HepG2 (cell line): Measurements from ENCODE around the gene CDK3. TPM values are rescaled to one million over a fixed set of nuclear protein-coding genes. Genes with fewer than 3 reads are reported as not detected.
A peak's percentile ranks its signal among the peaks of the same experiment; 100 is the strongest.

ENCODE experiments used
- EEA1 ChIP-seq: sonication (generic); formaldehyde crosslinking; IDR thresholded peaks from 2 replicates; pipeline ENCODE4 v1.5.1; 2020; ENCODE audit warnings: mild to moderate bottlenecking, missing genetic modification reagents, borderline replicate concordance
- GPBP1L1 ChIP-seq: sonication (generic); formaldehyde crosslinking; IDR thresholded peaks from 2 replicates; pipeline ENCODE4 v1.5.0; 2020; ENCODE audit warnings: mild to moderate bottlenecking, missing genetic modification reagents
- HNRNPK ChIP-seq: fragments of 200-400 bp; formaldehyde crosslinking; IDR thresholded peaks from 2 replicates; pipeline ENCODE4 v1.6.1; 2018; ENCODE audit warnings: low read length, low read depth, moderate library complexity, mild to moderate bottlenecking; ENCODE audit not compliant: poor library complexity, severe bottlenecking
- NR1H2 ChIP-seq: sonication (generic); formaldehyde crosslinking; IDR thresholded peaks from 2 replicates; pipeline ENCODE4 v1.8.1; 2022; ENCODE audit warnings: low read depth, missing genetic modification reagents, borderline replicate concordance
- RAD21 ChIP-seq: fragments of 450-650 bp; formaldehyde crosslinking; IDR thresholded peaks from 2 replicates; pipeline ENCODE4 v1.5.0; 2020; ENCODE audit warnings: mild to moderate bottlenecking
- RARA ChIP-seq: IDR thresholded peaks from 2 replicates; pipeline ENCODE4 v1.6.1; 2016; ENCODE audit warnings: missing genetic modification reagents, missing compliant biosample characterization
- RNF2 ChIP-seq: fragments of 450-650 bp; conservative IDR thresholded peaks from 2 replicates; pipeline ENCODE4 v1.6.1; 2016; ENCODE audit warnings: low read depth
- STAT6 ChIP-seq: sonication (generic); formaldehyde crosslinking; IDR thresholded peaks from 2 replicates; pipeline ENCODE4 v1.4.0; 2020; ENCODE audit warnings: missing genetic modification reagents, mild to moderate bottlenecking, borderline replicate concordance
- TBX2 ChIP-seq: sonication (generic); formaldehyde crosslinking; IDR thresholded peaks from 2 replicates; pipeline ENCODE4 v1.5.0; 2020; ENCODE audit warnings: missing genetic modification reagents, mild to moderate bottlenecking, borderline replicate concordance
- ZBTB1 ChIP-seq: sonication (generic); formaldehyde crosslinking; IDR thresholded peaks from 2 replicates; pipeline ENCODE4 v1.4.0; 2020; ENCODE audit warnings: missing genetic modification reagents, borderline replicate concordance
- ZBTB14 ChIP-seq: sonication (generic); formaldehyde crosslinking; IDR thresholded peaks from 2 replicates; pipeline ENCODE4 v1.4.0; 2020; ENCODE audit warnings: missing genetic modification reagents
- ZBTB49 ChIP-seq: sonication (generic); formaldehyde crosslinking; IDR thresholded peaks from 2 replicates; pipeline ENCODE4 v1.4.0; 2020; ENCODE audit warnings: missing genetic modification reagents, borderline replicate concordance
- ZNF253 ChIP-seq: sonication (generic); formaldehyde crosslinking; IDR thresholded peaks from 2 replicates; pipeline ENCODE4 v1.8.0; 2022; ENCODE audit warnings: mild to moderate bottlenecking, missing genetic modification reagents, borderline replicate concordance
- polyA plus RNA-seq, 8 experiments: library from polyadenylated mRNA; depleted of rRNA in 3 of 8; stranded (reverse) in 7 of 8; unstranded in 1 of 8; fragments of >200 nt; fragmentation: Illumina TruSeq in 4 of 8; extraction: Trizol in 4 of 8; gene quantifications; 2 replicates each; pipeline versions ENCODE4 v1.2.1 to v1.2.3, GENCODE V29; 2011 to 2016; ENCODE audit warnings: low read depth in 4 of 8, missing spikeins in 1 of 8, mixed read lengths in 1 of 8; ENCODE audit not compliant: insufficient read depth in 1 of 8
- total RNA-seq, 5 experiments: library from RNA; depleted of rRNA; stranded (reverse); fragments of >200 nt; fragmentation: Illumina TruSeq; extraction: Trizol; gene quantifications; 2 replicates each; pipeline ENCODE4 v1.2.3, GENCODE V29; 2016; ENCODE audit warnings: low read depth in 1 of 5
- TF ChIP-seq, protein P1 (sequence below): sonication (generic); formaldehyde crosslinking; IDR thresholded peaks from 2 replicates; pipeline ENCODE4 v1.4.0; 2020; ENCODE audit warnings: missing genetic modification reagents
- TF ChIP-seq, protein P2 (sequence below): fragments of 450-650 bp; IDR thresholded peaks from 2 replicates; pipeline ENCODE4 v1.6.1; 2017; ENCODE audit warnings: mild to moderate bottlenecking

The CDK3 gene
- total and polyA plus RNA-seq, 2 of the 13 experiments (the other 11 are each of a cell fraction or from before 2014, with no cell fraction given): 5.8 to 11.4 TPM

DNA sequence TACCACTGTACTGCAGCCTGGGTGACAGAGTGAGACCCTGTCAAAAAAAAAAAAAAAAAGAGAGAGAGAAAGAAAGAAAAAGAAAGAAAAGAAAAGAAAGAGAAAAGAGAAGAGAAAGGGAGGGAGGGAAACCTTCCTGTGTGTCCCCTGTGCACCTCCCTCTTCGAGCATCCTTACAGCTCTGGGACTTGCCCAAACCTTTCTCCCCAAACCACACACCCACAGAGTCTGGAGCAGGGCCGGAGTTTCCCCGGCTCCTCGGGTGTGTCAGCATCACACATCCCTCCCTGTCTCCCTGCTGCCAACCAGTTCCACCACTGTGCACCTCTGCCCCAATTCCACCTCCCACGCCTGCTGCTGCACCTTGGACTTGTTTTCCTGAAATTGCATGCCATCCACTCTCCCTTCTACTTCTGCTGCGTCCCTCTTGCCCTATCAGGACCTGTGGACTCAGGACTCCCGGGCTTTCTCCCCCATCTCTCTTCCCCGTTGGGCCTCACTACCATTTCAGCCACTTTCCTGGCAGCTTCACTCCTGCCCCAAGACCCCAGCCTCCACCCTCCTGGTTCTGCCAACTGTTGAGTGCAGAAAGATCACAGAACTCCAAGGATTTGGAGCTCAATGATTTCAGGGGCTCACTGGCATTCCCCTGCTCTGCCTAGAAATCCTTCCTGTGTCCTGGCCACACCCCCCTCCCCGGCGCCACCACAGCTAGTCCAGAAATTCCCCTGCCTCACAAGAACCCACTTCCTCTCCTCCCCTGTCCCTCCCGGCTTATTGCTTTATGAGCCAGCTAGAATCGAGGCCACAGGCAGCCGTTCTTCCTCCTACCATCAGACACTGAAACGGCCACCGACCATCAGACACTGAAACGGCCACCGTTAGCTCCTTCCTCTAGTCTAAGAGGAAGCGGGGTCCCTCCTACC lies 3.7 kb upstream of the CDK3 start (continued):
- no peak for TF ChIP-seq ZBTB49 (CRISPR knock-in tag)
- no peak for TF ChIP-seq STAT6 (CRISPR knock-in tag)
- TF ChIP-seq, protein P1, sequence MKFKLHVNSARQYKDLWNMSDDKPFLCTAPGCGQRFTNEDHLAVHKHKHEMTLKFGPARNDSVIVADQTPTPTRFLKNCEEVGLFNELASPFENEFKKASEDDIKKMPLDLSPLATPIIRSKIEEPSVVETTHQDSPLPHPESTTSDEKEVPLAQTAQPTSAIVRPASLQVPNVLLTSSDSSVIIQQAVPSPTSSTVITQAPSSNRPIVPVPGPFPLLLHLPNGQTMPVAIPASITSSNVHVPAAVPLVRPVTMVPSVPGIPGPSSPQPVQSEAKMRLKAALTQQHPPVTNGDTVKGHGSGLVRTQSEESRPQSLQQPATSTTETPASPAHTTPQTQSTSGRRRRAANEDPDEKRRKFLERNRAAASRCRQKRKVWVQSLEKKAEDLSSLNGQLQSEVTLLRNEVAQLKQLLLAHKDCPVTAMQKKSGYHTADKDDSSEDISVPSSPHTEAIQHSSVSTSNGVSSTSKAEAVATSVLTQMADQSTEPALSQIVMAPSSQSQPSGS: peak; percentile 77
- TF ChIP-seq GPBP1L1: no peak
- TF ChIP-seq NR1H2: no peak
- no peak; the same call in 1 of the 2 replicates for TF ChIP-seq ZNF253
- no peak for TF ChIP-seq RNF2
- TF ChIP-seq RAD21 (CRISPR knock-in tag): no peak
- no peak for TF ChIP-seq HNRNPK
- TF ChIP-seq ZBTB14 (CRISPR knock-in tag): no peak
- TF ChIP-seq ZBTB1 (CRISPR knock-in tag): no peak
- no peak for TF ChIP-seq EEA1 (CRISPR knock-in tag)
- TF ChIP-seq TBX2 (CRISPR knock-in tag): 0 out of 2 replicates have a peak, but pooled peaks have one; percentile 66
- peak; percentile 87 for TF ChIP-seq RARA (CRISPR knock-in tag)
- TF ChIP-seq, protein P2, sequence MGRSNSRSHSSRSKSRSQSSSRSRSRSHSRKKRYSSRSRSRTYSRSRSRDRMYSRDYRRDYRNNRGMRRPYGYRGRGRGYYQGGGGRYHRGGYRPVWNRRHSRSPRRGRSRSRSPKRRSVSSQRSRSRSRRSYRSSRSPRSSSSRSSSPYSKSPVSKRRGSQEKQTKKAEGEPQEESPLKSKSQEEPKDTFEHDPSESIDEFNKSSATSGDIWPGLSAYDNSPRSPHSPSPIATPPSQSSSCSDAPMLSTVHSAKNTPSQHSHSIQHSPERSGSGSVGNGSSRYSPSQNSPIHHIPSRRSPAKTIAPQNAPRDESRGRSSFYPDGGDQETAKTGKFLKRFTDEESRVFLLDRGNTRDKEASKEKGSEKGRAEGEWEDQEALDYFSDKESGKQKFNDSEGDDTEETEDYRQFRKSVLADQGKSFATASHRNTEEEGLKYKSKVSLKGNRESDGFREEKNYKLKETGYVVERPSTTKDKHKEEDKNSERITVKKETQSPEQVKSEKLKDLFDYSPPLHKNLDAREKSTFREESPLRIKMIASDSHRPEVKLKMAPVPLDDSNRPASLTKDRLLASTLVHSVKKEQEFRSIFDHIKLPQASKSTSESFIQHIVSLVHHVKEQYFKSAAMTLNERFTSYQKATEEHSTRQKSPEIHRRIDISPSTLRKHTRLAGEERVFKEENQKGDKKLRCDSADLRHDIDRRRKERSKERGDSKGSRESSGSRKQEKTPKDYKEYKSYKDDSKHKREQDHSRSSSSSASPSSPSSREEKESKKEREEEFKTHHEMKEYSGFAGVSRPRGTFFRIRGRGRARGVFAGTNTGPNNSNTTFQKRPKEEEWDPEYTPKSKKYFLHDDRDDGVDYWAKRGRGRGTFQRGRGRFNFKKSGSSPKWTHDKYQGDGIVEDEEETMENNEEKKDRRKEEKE: no peak
